SK-N-SH (cell line): ENCODE measurements around the gene CDC45. TPM values are rescaled to one million over a fixed set of nuclear protein-coding genes. Genes with fewer than 3 reads are reported as not detected.

Experiments
- CTCF ChIA-PET: fragments of 300-600, 350-600 bp; formaldehyde crosslinking; extraction: SDS; loops from one replicate; lab custom pipeline; 2021; lab: Yijun Ruan, JAX
- POLR2A ChIA-PET: fragments of 350-600 bp; sonication (Branson Sonifier 250); formaldehyde crosslinking; extraction: SDS; loops from one replicate; lab custom pipeline; 2020; ENCODE audit warnings: antibody characterized with exemption, inconsistent platforms; lab: Yijun Ruan, JAX
- DNase-seq: peaks from one replicate; pipeline ENCODE4 v3.0.0; 2012
- H2AFZ ChIP-seq: fragments of 200-600 bp; sonication (generic); 2 replicates; pipeline ENCODE4 v1.8.1; 2016; ENCODE audit warnings: antibody characterized with exemption, mild to moderate bottlenecking, low read depth
- H3F3A ChIP-seq: fragments of 200-600 bp; sonication (generic); replicated peaks from 2 replicates; pipeline ENCODE3; 2016; ENCODE audit warnings: antibody characterized with exemption, mild to moderate bottlenecking; ENCODE audit not compliant: insufficient read depth
- H3K27ac ChIP-seq, 2 experiments: fragments of 200-500 bp in 1 of 2; fragments of 200-600 bp in 1 of 2; sonication (Bioruptor generic) in 1 of 2; sonication (generic), shearing (Covaris generic) in 1 of 2; 2 replicates each; pipeline versions ENCODE4 v1.5.1 to v1.6.1; 2014 to 2016; ENCODE audit warnings: low read depth in 2 of 2, inconsistent platforms in 1 of 2, low read length in 1 of 2, mild to moderate bottlenecking in 1 of 2, mixed read lengths in 1 of 2
- H3K27me3 ChIP-seq: fragments of 200-600 bp; sonication (generic), shearing (Covaris generic); 2 replicates; pipeline ENCODE4 v1.6.1; 2016; ENCODE audit warnings: mixed run types; ENCODE audit not compliant: insufficient read depth
- H3K36me3 ChIP-seq, 2 experiments: fragments of 200-500 bp in 1 of 2; fragments of 200-600 bp in 1 of 2; sonication (Bioruptor generic) in 1 of 2; sonication (generic) in 1 of 2; replicated peaks in 1 of 2; 2 replicates each; pipeline versions ENCODE3 to v1.5.1; 2014 to 2016; ENCODE audit warnings: low read length in 1 of 2, mild to moderate bottlenecking in 1 of 2; ENCODE audit not compliant: insufficient read depth in 2 of 2, control insufficient read depth in 1 of 2
- H3K4me1 ChIP-seq, 2 experiments: fragments of 200-500 bp in 1 of 2; fragments of 200-600 bp in 1 of 2; sonication (Bioruptor generic) in 1 of 2; sonication (generic), shearing (Covaris generic) in 1 of 2; 2 replicates each; pipeline versions ENCODE4 v1.5.1 to v1.6.1; 2014 to 2016; ENCODE audit warnings: low read depth in 1 of 2, low read length in 1 of 2, mixed run types in 1 of 2; ENCODE audit not compliant: insufficient read depth in 2 of 2, control insufficient read depth in 1 of 2
- H3K4me2 ChIP-seq: fragments of 200-600 bp; sonication (generic), shearing (Covaris generic); 2 replicates; pipeline ENCODE4 v1.6.1; 2017; ENCODE audit warnings: mixed run types
- H3K4me3 ChIP-seq, 2 experiments: fragments of 200-500 bp in 1 of 2; fragments of 200-600 bp in 1 of 2; sonication (Bioruptor generic) in 1 of 2; sonication (generic), shearing (Covaris generic) in 1 of 2; 2 replicates each; pipeline versions ENCODE4 v1.5.1 to v1.8.1; 2014 to 2016; ENCODE audit warnings: low read depth in 2 of 2, inconsistent platforms in 1 of 2, low read length in 1 of 2, mild to moderate bottlenecking in 1 of 2, mixed read lengths in 1 of 2, moderate library complexity in 1 of 2
- H3K79me2 ChIP-seq: fragments of 200-600 bp; sonication (generic); 2 replicates; pipeline ENCODE4 v1.8.1; 2017; ENCODE audit warnings: mild to moderate bottlenecking; ENCODE audit not compliant: insufficient read depth
- H3K9ac ChIP-seq: fragments of 200-600 bp; sonication (generic); 2 replicates; pipeline ENCODE4 v1.6.1; 2017; ENCODE audit warnings: mixed run types
- H3K9me2 ChIP-seq: fragments of 200-600 bp; sonication (generic); 2 replicates; pipeline ENCODE4 v1.6.1; 2017; ENCODE audit warnings: mixed run types
- H3K9me3 ChIP-seq: fragments of 200-600 bp; sonication (generic); 2 replicates; pipeline ENCODE4 v1.6.1; 2017; ENCODE audit warnings: mixed run types, mild to moderate bottlenecking, moderate library complexity
- H4K20me1 ChIP-seq: fragments of 200-600 bp; sonication (generic); 2 replicates; pipeline ENCODE4 v1.6.1; 2017; ENCODE audit warnings: mild to moderate bottlenecking, mixed run types; ENCODE audit not compliant: insufficient read depth
- CHD2 ChIP-seq: fragments of 150-350 bp; IDR thresholded peaks from 2 replicates; pipeline ENCODE4 v1.6.1; 2018; ENCODE audit warnings: low read length; ENCODE audit not compliant: partially characterized antibody
- CTCF ChIP-seq: fragments of 200-600 bp; sonication (generic); IDR thresholded peaks from 2 replicates; pipeline ENCODE4 v1.6.1; 2017; ENCODE audit warnings: antibody characterized with exemption, mild to moderate bottlenecking, moderate library complexity
- FOXM1 ChIP-seq: IDR thresholded peaks from 2 replicates; pipeline ENCODE4 v1.4.0; 2012; ENCODE audit warnings: low read depth, mild to moderate bottlenecking
- NFIC ChIP-seq: IDR thresholded peaks from 2 replicates; pipeline ENCODE4 v1.4.0; 2012; ENCODE audit warnings: borderline replicate concordance
- RFX5 ChIP-seq: IDR thresholded peaks from 2 replicates; pipeline ENCODE4 v1.6.1; 2012; ENCODE audit warnings: mild to moderate bottlenecking, improper control_type of control experiment, low read length
- RXRA ChIP-seq: IDR thresholded peaks from 2 replicates; pipeline ENCODE4 v1.4.0; 2012; ENCODE audit warnings: low read depth, mild to moderate bottlenecking, borderline replicate concordance
- SMC3 ChIP-seq: IDR thresholded peaks from 2 replicates; pipeline ENCODE4 v1.6.1; 2012; ENCODE audit warnings: low read depth, low read length, improper control_type of control experiment
- TEAD4 ChIP-seq: IDR thresholded peaks from 2 replicates; pipeline ENCODE4 v1.4.0; 2012; ENCODE audit warnings: mild to moderate bottlenecking, borderline replicate concordance; ENCODE audit not compliant: insufficient read depth
- USF1 ChIP-seq: IDR thresholded peaks from 2 replicates; pipeline ENCODE4 v1.4.0; 2012; ENCODE audit warnings: low read depth, borderline replicate concordance
- WGBS: methylation state at CpG from one replicate; pipeline ENCODE4 v1.1.6; 2017; ENCODE audit warnings: low lambda C conversion rate; 5-methylcytosine and 5-hydroxymethylcytosine counted together
- polyA plus RNA-seq, 3 experiments: library from polyadenylated mRNA; depleted of rRNA; stranded (reverse); fragments of >200 nt; gene quantifications; 2 replicates each; pipeline ENCODE4 v1.2.3, GENCODE V29; 2012

Gene CDC45
- polyA plus RNA-seq, 1 of the 3 experiments (the other 2 are of a cell fraction), result 23.6 TPM

GRCh38 chr22:19526076-19526701 is 46.5 kb downstream of the CDC45 start:
- WGBS, result 79% methylated on average over 7 of the region's 11 CpGs
- no peak for DNase-seq
- Histone ChIP-seq H3K4me2 (no peak overlapping the region), H3K79me2 (no peaks in the 10 kb centered on the region), H3K27ac (no peak overlapping the region), H3K27me3 (no peaks in the 10 kb centered on the region; the same call in 1 of the 2 replicates), H2AFZ (no peak overlapping the region), H3K9ac (no peak overlapping the region), H3K4me1 (peaks cover 0 to 10% of the 10 kb centered on the region in 2 experiments; a peak in 1 of 4 replicates), H4K20me1 (no peaks in the 10 kb centered on the region), H3K4me3 (no peak overlapping the region), H3K9me2 (no peaks in the 10 kb centered on the region), H3K9me3 (no peaks in the 10 kb centered on the region), H3K36me3 (no peaks in the 10 kb centered on the region), H3F3A (no peaks in the 10 kb centered on the region)
- ChIA-PET POLR2A (no interaction called here), CTCF (interaction anchor here (1.5 kb wide), 1 partner anchor 65 kb away, joined by 3 read pairs; no protein-coding TSS in a partner anchor)
- no peak for TF ChIP-seq CTCF

DNA sequence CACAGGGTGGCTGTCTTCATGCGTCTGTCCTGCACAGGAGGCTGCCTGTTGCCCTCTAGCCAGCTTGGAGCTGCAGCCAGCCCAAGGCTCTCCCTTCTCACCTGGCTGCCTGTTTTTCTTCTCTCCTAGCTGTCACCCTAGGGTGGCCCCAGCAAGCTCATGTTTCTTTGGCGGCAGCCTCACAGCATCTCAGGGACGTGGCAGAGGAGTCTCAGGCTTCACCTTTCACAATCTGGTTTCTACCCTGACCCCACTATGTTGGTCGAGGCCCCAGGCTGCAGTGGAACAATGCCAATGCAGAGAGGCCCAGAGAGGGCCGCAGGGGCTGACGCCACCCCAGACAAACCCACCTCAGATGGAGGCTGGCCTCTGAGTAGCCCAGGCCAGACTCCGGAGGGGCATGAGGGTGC is 47.0 kb downstream of the CDC45 start:
- no peak overlapping the region for H2AFZ ChIP-seq
- H3K79me2 ChIP-seq, result no peaks in the 10 kb centered on the region
- no peak overlapping the region for H3K4me2 ChIP-seq
- no peak for DNase-seq
- TF ChIP-seq RFX5 (no peak), TEAD4 (no peak), NFIC (no peak), FOXM1 (no peak), RXRA (no peak), CHD2 (no peak), SMC3 (no peak)
- no peaks in the 10 kb centered on the region; the same call in 1 of the 2 replicates for H3K27me3 ChIP-seq
- no peak overlapping the region for H3K9ac ChIP-seq
- POLR2A ChIA-PET, result no interaction called here
- H3K4me3 ChIP-seq, result no peak overlapping the region
- no peaks in the 10 kb centered on the region for H4K20me1 ChIP-seq
- H3K4me1 ChIP-seq, result peaks cover 0 to 10% of the 10 kb centered on the region in 2 experiments; a peak in 1 of 4 replicates
- no peak overlapping the region for H3K27ac ChIP-seq
- no peaks in the 10 kb centered on the region for H3F3A ChIP-seq
- no peaks in the 10 kb centered on the region for H3K9me2 ChIP-seq
- no peaks in the 10 kb centered on the region for H3K36me3 ChIP-seq
- CTCF ChIA-PET, result interaction anchor here (1.5 kb wide), 1 partner anchor 65 kb away, joined by 3 read pairs; no protein-coding TSS in a partner anchor
- no peaks in the 10 kb centered on the region for H3K9me3 ChIP-seq
- WGBS, result 21% methylated on average over 3 of the region's 7 CpGs

- WGBS, result 92% methylated on average over 5 of the region's 5 CpGs
- H3K27ac ChIP-seq, result no peak overlapping the region
- H2AFZ ChIP-seq, result no peak overlapping the region
- ChIA-PET CTCF (interaction anchor here (1.1 to 1.5 kb wide), 2 partner anchors 64 to 103 kb away, joined by 3 to 4 read pairs; no protein-coding TSS in a partner anchor), POLR2A (no interaction called here)
- H3K36me3 ChIP-seq, result no peaks in the 10 kb centered on the region
- H3K4me2 ChIP-seq, result no peak overlapping the region
- H3K4me1 ChIP-seq, result peaks cover 0 to 10% of the 10 kb centered on the region in 2 experiments; a peak in 1 of 4 replicates
- no peak for TF ChIP-seq RXRA
- no peak for TF ChIP-seq TEAD4
- TF ChIP-seq USF1, result no peak
- H3K9me2 ChIP-seq, result no peaks in the 10 kb centered on the region
- no peak overlapping the region for H3K4me3 ChIP-seq
- H3K27me3 ChIP-seq, result no peaks in the 10 kb centered on the region; the same call in 1 of the 2 replicates
- DNase-seq, result no peak
- H3F3A ChIP-seq, result no peaks in the 10 kb centered on the region
- no peaks in the 10 kb centered on the region for H3K9me3 ChIP-seq
- H3K79me2 ChIP-seq, result no peaks in the 10 kb centered on the region
- no peaks in the 10 kb centered on the region for H4K20me1 ChIP-seq
- no peak overlapping the region for H3K9ac ChIP-seq
Observed at GRCh38 chr22:19527321-19527721, 47.6 kb downstream of the CDC45 start.
